AG10803 (cell line): ENCODE data around the gene BRF1.
"Not testable (repeated sequence)": the region's sequence is repeated elsewhere in the genome, so short reads cannot be mapped to it uniquely, and the experiment has no call there.

Experiments used
- DNase-seq: peaks from one replicate; pipeline ENCODE4 v3.0.0; 2010; ENCODE audit warnings: low read depth
- H3K4me3 ChIP-seq: 2 replicates; pipeline ENCODE4 v1.5.1; 2011; ENCODE audit warnings: mild to moderate bottlenecking, low read length, control low read depth
- TF ChIP-seq, protein P1 (sequence below): conservative IDR thresholded peaks from 2 replicates; pipeline ENCODE4 v1.5.1; 2011; ENCODE audit warnings: mild to moderate bottlenecking, low read length, control low read depth, inconsistent platforms

The BRF1 gene

DNA sequence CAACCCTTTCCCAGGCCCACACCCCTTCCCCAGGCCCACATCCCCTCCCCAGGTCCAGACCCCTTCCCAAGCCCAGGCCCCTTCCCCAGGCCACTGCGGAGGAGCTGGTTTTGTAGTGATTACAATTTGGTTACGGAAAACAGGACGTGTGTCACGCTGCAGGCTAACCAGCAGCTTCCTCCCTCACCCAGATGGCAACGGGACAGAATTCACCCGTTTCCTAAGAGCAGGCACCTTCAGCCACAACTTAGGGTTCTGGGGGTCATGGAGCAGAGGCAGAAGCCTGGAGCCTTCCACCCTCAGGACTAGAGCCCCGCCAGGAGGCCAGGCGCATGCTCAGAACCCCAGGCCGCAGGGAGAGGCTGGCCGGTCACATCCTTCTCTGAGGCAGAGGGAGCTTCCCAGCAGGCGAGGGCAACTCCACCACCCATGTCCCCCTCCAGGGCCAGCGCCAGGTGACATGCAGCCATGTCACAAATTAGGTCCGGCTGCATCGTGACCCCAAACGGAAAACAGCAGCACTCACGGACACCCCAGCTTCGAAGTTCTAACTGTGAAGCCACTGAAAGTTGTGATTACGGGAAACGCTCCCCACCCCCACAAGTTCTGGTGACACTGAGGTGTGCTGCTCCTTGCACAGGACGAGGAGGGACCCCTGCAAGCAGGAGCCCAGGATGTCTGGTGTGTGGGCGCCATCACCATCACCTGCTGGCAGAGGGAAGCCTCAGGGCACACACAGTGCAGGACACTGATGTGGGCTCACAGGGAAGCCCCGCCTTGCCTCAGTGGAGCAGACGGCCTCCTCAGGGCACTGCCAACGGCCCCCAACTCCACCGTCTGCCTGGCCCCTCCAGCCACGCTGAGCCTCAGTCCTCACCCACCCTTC, 7.7 kb downstream of the BRF1 start:
- DNase-seq = no peak
- TF ChIP-seq, protein P1, sequence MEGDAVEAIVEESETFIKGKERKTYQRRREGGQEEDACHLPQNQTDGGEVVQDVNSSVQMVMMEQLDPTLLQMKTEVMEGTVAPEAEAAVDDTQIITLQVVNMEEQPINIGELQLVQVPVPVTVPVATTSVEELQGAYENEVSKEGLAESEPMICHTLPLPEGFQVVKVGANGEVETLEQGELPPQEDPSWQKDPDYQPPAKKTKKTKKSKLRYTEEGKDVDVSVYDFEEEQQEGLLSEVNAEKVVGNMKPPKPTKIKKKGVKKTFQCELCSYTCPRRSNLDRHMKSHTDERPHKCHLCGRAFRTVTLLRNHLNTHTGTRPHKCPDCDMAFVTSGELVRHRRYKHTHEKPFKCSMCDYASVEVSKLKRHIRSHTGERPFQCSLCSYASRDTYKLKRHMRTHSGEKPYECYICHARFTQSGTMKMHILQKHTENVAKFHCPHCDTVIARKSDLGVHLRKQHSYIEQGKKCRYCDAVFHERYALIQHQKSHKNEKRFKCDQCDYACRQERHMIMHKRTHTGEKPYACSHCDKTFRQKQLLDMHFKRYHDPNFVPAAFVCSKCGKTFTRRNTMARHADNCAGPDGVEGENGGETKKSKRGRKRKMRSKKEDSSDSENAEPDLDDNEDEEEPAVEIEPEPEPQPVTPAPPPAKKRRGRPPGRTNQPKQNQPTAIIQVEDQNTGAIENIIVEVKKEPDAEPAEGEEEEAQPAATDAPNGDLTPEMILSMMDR = no peak
- H3K4me3 ChIP-seq = no peak overlapping the region

DNA sequence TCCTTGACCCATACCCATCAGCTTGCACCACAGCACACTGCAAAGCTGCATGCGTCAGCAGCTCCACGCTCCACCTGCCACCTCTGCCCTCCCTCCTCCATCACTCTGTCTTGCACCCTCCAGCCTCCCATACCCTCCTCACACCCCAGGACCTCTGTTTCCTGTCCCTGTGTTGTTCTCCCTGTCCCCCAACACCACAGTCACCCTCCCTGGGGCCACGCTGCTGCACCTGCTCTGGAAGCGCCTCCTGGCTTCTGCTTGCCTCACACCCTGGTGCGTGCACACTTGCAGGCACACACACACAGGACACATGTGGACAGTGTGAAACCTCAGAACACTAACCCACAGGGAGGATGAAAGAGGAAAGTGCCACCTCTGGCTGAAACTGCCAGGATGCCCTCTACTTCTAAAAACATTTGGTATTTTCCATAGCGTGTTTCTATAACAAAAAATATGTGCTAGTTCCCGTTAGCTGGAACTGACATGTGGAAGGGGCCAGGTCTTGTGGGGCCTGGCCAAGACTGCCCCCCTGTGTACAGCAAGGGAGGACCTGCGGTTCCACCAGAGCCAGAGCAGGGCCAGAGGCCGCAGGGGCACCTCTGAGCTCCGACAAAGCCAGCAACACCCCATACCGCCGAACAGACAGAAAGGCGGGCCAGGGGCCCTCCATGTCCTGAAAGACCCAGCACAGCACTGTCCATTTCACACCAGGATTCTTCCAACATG, 10.0 kb downstream of the BRF1 start:
- TF ChIP-seq, protein P1 = no peak
- DNase-seq = no peak
- no peak overlapping the region for H3K4me3 ChIP-seq

DNA sequence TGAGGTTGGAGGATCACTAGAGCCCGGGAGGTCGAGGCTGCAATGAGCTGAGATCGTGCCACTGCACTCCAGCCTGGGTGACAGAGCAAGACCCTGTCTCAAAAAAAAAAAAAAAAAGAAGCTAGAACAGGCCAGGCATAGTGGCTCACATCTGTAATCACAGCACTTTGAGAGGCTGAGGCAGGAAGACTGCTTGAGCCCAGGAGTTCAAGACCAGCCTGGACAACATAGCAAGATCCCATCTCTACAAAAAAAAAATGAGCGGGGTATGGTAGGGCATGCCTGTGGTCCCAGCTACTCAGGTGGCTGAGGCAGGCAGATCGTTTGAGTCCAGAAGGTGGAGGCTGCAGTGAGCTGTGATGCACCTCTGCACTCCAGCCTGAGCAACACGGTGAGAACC, 11.9 kb downstream of the BRF1 start:
- H3K4me3 ChIP-seq, DNase-seq: not testable (repeated sequence)

DNA sequence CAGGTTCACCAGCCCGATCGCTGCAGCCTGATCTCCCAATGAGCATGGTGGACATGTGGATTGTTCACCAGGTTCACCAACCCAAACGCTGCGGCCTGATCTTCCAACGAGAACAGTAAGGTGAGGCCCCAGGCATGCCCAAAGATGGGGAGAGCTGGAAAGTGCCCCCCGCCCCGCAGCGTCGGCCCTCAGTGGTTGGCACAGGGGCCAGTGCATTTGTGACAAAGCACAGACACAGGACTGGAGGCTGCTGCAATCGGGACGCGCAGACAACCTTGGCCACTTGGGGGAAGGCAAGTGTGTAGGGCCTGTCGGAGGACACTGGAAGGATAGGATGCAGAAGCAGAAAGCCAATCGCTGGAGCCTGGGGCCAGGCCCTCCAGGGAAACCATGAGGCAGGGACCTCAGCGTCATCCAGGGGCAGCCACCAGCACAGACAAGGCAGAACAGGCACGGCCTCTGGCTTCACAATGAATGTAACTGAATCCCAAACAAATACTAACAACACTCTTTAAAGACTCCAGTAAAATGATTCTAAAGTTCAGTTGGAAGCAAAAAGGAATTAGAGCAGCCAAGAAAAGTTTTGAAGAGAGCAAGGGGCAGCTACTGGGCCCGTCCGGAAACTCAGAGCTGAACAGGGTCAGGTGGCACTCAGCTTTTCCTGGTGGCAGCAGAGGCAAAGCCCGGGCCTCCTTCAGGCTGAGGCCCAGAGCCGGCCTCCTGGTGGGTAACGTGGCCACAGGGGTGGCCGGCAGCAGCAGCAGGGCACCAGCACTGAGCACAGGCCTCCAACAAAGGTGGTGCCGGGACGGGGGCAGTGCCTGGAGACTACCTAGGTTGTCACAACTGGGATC, 13.3 kb downstream of the BRF1 start:
- TF ChIP-seq, protein P1 = no peak
- H3K4me3 ChIP-seq = no peak overlapping the region
- no peak for DNase-seq

DNA sequence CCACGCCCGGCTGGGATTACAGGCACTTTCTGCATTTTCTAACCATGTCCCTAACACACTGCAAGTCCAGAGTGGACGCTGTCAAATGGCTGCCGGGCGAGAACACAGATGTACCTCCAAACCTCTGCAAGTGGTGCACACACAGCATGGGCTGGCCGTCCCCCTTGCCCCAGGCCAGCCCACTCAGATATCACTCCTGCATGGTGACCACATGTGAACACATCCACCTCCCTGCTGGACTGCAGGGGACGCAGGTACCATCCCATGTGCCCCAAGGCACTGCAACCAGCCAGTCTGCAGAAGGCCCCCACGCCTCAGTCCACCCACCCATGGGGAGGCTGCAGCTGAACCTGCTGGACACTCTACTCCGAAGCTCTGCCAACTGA, 14.0 kb downstream of the BRF1 start:
- no peak for DNase-seq
- TF ChIP-seq, protein P1 = no peak
- no peak overlapping the region for H3K4me3 ChIP-seq

DNA sequence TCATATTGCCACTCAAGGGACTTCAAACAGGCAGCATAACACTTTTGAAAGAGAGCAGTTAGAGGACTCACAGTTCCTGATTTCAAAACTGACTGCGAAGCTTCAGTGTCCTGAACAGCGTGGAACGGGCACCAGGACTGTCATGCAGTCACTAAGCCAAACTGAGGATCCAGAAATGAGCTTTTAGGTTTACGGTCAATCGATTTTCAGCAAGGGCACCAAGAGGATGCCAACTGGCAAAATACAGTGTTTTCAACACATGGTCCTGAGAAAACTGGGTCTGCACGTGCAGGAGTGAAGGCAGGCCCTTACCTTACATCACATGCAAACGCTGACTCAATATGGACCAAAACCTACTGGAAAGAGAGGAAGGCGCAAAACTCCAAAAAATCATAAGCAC, 15.6 kb downstream of the BRF1 start:
- TF ChIP-seq, protein P1 = no peak
- no peak for DNase-seq
- no peak overlapping the region for H3K4me3 ChIP-seq

DNA sequence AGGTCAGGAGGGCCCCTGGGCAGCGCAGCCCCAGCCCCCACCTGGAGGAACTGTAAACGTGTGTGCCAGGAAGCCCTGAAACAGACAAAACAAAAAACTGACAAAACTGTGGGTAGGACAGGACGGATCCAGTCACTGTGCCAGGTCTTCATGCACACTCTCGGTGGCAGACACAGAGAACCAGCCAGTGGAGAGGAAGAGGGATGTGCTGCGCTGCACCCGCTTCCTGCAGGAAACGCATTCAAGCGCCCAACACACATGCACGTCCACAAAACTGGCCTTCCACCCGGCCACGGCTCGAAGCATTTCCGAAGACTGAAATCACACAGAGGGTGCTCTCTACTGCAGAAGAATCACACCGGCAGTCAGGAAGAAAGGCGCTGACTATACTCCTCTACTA, 16.9 kb downstream of the BRF1 start:
- H3K4me3 ChIP-seq = no peak overlapping the region
- TF ChIP-seq, protein P1 = no peak

More for the DNA sequence above, 16.9 kb downstream of the BRF1 start:
- DNase-seq = no peak
